Coronary artery (tissue), 2 donors: Measurements from ENCODE around the gene RGS9.
A peak's percentile ranks its signal among the peaks of the same experiment; 100 is the strongest.
"Not testable (repeated sequence)": the region's sequence is repeated elsewhere in the genome, so short reads cannot be mapped to it uniquely, and the experiment has no call there.

ENCODE experiments used
- DNase-seq: peaks from one replicate; pipeline ENCODE4 v3.0.0-alpha.2; 2017; ENCODE audit warnings: low spot score
- H3K27ac ChIP-seq, 2 donors: fragments of 200-600 bp; sonication (generic); one replicate each; pipeline ENCODE4 v1.5.1; 2016 to 2019
- H3K4me3 ChIP-seq: fragments of 200-600 bp; sonication (generic); 2 replicates; pipeline ENCODE4 v1.5.1; 2016; ENCODE audit warnings: mild to moderate bottlenecking, moderate library complexity
- CTCF ChIP-seq: fragments of 200-600 bp; sonication (generic); IDR thresholded peaks from one replicate; pipeline ENCODE4 v1.5.1; 2019; ENCODE audit warnings: antibody characterized with exemption

Gene RGS9

GRCh38 chr17:65198653-65199382 is 61.6 kb downstream of the RGS9 start:
- H3K27ac ChIP-seq = no peak overlapping the region
- DNase-seq = no peak
- H3K4me3 ChIP-seq = no peak overlapping the region
- peak; percentile 43 for TF ChIP-seq CTCF

GRCh38 chr17:65201331-65201730 is 64.2 kb downstream of the RGS9 start:
- no peak for DNase-seq
- TF ChIP-seq CTCF = no peak
- Histone ChIP-seq H3K27ac (no peak overlapping the region), H3K4me3 (no peak overlapping the region)

- DNase-seq = no peak
- no peak overlapping the region for H3K4me3 ChIP-seq
- no peak overlapping the region for H3K27ac ChIP-seq
- no peak for TF ChIP-seq CTCF
These were observed 65.8 kb downstream of the RGS9 start for GRCh38 chr17:65202844-65203571.

GRCh38 chr17:65204001-65204400 is 66.8 kb downstream of the RGS9 start:
- Histone ChIP-seq H3K27ac (no peak overlapping the region), H3K4me3 (no peak overlapping the region)
- TF ChIP-seq CTCF = no peak
- no peak for DNase-seq

GRCh38 chr17:65205655-65206054 is 68.5 kb downstream of the RGS9 start:
- DNase-seq = no peak
- H3K4me3 ChIP-seq = no peak overlapping the region
- H3K27ac ChIP-seq = no peak overlapping the region
- TF ChIP-seq CTCF = no peak

GRCh38 chr17:65207448-65207847 is 70.3 kb downstream of the RGS9 start:
- not testable (repeated sequence) for H3K27ac ChIP-seq, H3K4me3 ChIP-seq, DNase-seq

- Histone ChIP-seq H3K27ac (no peak overlapping the region), H3K4me3 (no peak overlapping the region)
- no peak for DNase-seq
- TF ChIP-seq CTCF = no peak
These were observed 71.5 kb downstream of the RGS9 start for GRCh38 chr17:65208717-65209116.
